ENCODE measurements around the gene COL23A1. TPM values are rescaled to one million over a fixed set of nuclear protein-coding genes. Genes with fewer than 3 reads are reported as not detected.

COL23A1 gene
- total and polyA plus RNA-seq, 2 donors (not counting 1 experiment from before 2014, with no cell fraction given) = 0.20 TPM; not detected in 1

- 83% methylated on average over 12 of the region's 15 CpGs for WGBS (ENCODE audit: insufficient coverage)
- Histone ChIP-seq H3K4me2 (replicated peaks; ENCODE audit: low read depth, low read length, poor library complexity, severe bottlenecking) (no peak overlapping the region), H3K9ac (ENCODE audit: low read length) (no peak overlapping the region), H3K4me3 (ENCODE audit: control extremely low read depth in 1 of 5, extremely low read depth in 1 of 5, insufficient read depth in 1 of 5, low read depth in 2 of 5, low read length in 4 of 5) (no peak overlapping the region), H3K27ac (ENCODE audit: low read length in 2 of 2) (no peak overlapping the region), H3K4me1 (ENCODE audit: control insufficient read depth in 2 of 2, insufficient read depth in 2 of 2, low read length in 2 of 2) (no peaks in the 10 kb centered on the region), H3K36me3 (replicated peaks in 1 of 2; ENCODE audit: control extremely low read depth in 1 of 2, control insufficient read depth in 1 of 2, extremely low read depth in 1 of 2, insufficient read depth in 2 of 2, low read length in 1 of 2) (no peaks in the 10 kb centered on the region), H3K79me2 (ENCODE audit: control insufficient read depth, insufficient read depth, low read length) (no peaks in the 10 kb centered on the region), H4K20me1 (ENCODE audit: control insufficient read depth, insufficient read depth, low read length, poor library complexity, severe bottlenecking) (no peaks in the 10 kb centered on the region), H2AFZ (ENCODE audit: insufficient read depth, low read depth, low read length, poor library complexity, severe bottlenecking) (no peak overlapping the region), H3K27me3 (replicated peaks in 1 of 4; ENCODE audit: control extremely low read depth in 1 of 4, control insufficient read depth in 3 of 4, insufficient read depth in 4 of 4, low read length in 3 of 4) (no peaks in the 10 kb centered on the region), H3K9me3 (ENCODE audit: control extremely low read depth in 1 of 3, control insufficient read depth in 2 of 3, insufficient read depth in 1 of 3, low read length in 2 of 3) (peaks cover 0 to 3% (median 1%) of the 10 kb centered on the region in 3 donors)
- no peak for TF ChIP-seq EZH2 (IDR thresholded peaks at IDR 0.05; ENCODE audit: borderline replicate concordance, insufficient read depth, low read depth, low read length, poor library complexity, severe bottlenecking)
- TF ChIP-seq, protein P1, sequence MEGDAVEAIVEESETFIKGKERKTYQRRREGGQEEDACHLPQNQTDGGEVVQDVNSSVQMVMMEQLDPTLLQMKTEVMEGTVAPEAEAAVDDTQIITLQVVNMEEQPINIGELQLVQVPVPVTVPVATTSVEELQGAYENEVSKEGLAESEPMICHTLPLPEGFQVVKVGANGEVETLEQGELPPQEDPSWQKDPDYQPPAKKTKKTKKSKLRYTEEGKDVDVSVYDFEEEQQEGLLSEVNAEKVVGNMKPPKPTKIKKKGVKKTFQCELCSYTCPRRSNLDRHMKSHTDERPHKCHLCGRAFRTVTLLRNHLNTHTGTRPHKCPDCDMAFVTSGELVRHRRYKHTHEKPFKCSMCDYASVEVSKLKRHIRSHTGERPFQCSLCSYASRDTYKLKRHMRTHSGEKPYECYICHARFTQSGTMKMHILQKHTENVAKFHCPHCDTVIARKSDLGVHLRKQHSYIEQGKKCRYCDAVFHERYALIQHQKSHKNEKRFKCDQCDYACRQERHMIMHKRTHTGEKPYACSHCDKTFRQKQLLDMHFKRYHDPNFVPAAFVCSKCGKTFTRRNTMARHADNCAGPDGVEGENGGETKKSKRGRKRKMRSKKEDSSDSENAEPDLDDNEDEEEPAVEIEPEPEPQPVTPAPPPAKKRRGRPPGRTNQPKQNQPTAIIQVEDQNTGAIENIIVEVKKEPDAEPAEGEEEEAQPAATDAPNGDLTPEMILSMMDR (IDR thresholded peaks at IDR 0.05) = no peak
- intact Hi-C loops (cut with micrococcal nuclease) = no loop called here
- Mint-ChIP-seq H3K27ac (no peak overlapping the region), H3K4me1 (no peaks in the 10 kb centered on the region), H3K9me3 (ENCODE audit: insufficient read depth) (no peaks in the 10 kb centered on the region), H3K4me3 (no peak overlapping the region), H3K27me3 (peaks cover 8% of the 10 kb centered on the region)
- ChIA-PET POLR2A (no interaction called here), CTCF (no interaction called here)
- no peak for ATAC-seq (ENCODE audit: low read depth)
- no peak for DNase-seq
Measured at GRCh38 chr5:178398901-178399700, 191.1 kb downstream of the COL23A1 start.

Data from B cell (primary cell).